DND-41 (cell line): ENCODE results near the gene ZNF273.
"Not testable (repeated sequence)": the region's sequence is repeated elsewhere in the genome, so short reads cannot be mapped to it uniquely, and the experiment has no call there.

ENCODE experiments used
- ATAC-seq: fragments of 200-7000 bp; cut with Tn5 transposase; 3 replicates; pipeline ENCODE4 v1.9.1; 2021; ENCODE audit warnings: low read depth; ENCODE audit not compliant: insufficient read depth
- DNase-seq: peaks from one replicate; pipeline ENCODE4 v3.0.0-alpha.2; 2020
- H2AFZ ChIP-seq: 2 replicates; pipeline ENCODE4 v1.6.0; 2012; ENCODE audit warnings: low read depth, low read length
- H3K27ac ChIP-seq: 2 replicates; pipeline ENCODE4 v1.5.1; 2012; ENCODE audit warnings: low read length, inconsistent platforms
- H3K27me3 ChIP-seq: fragments of 200-600 bp; sonication (generic); 2 replicates; pipeline ENCODE4 v1.6.0; 2012; ENCODE audit warnings: low read length, mild to moderate bottlenecking, inconsistent platforms; ENCODE audit not compliant: insufficient read depth, poor library complexity
- H3K36me3 ChIP-seq: 2 replicates; pipeline ENCODE4 v1.5.1; 2012; ENCODE audit warnings: low read length, inconsistent platforms; ENCODE audit not compliant: insufficient read depth
- H3K4me1 ChIP-seq: 2 replicates; pipeline ENCODE4 v1.5.1; 2012; ENCODE audit warnings: mild to moderate bottlenecking, low read length; ENCODE audit not compliant: insufficient read depth
- H3K4me2 ChIP-seq: 2 replicates; pipeline ENCODE4 v1.6.0; 2012; ENCODE audit warnings: mild to moderate bottlenecking, moderate library complexity, low read length, inconsistent platforms; ENCODE audit not compliant: insufficient read depth
- H3K4me3 ChIP-seq, 2 experiments: fragments of 200-600 bp in 1 of 2; shearing (Covaris generic) in 1 of 2; 2 replicates each; pipeline ENCODE4 v1.5.1; 2012 to 2016; ENCODE audit warnings: inconsistent platforms in 2 of 2, low read length in 2 of 2, mild to moderate bottlenecking in 2 of 2, low read depth in 1 of 2, moderate library complexity in 1 of 2
- H3K79me2 ChIP-seq: 2 replicates; pipeline ENCODE4 v1.6.0; 2012; ENCODE audit warnings: low read length, inconsistent platforms; ENCODE audit not compliant: insufficient read depth
- H3K9ac ChIP-seq: 2 replicates; pipeline ENCODE4 v1.6.0; 2012; ENCODE audit warnings: low read depth, mild to moderate bottlenecking, inconsistent platforms, low read length, moderate library complexity
- H3K9me3 ChIP-seq: 2 replicates; pipeline ENCODE4 v1.5.1; 2012; ENCODE audit warnings: low read length, moderate library complexity, mild to moderate bottlenecking, inconsistent platforms; ENCODE audit not compliant: insufficient read depth, severe bottlenecking
- H4K20me1 ChIP-seq: 2 replicates; pipeline ENCODE4 v1.6.0; 2012; ENCODE audit warnings: low read length; ENCODE audit not compliant: insufficient read depth
- CTCF ChIP-seq: IDR thresholded peaks from 2 replicates; pipeline ENCODE4 v1.5.1; 2012; ENCODE audit warnings: borderline replicate concordance, low read length, moderate library complexity, mild to moderate bottlenecking; ENCODE audit not compliant: poor library complexity, severe bottlenecking; ENCODE audit errors: extremely low read depth
- EZH2 ChIP-seq: IDR thresholded peaks from 3 replicates; pipeline ENCODE4 v1.6.1; 2012; ENCODE audit warnings: borderline replicate concordance, low read depth, mild to moderate bottlenecking, moderate library complexity, low read length, inconsistent platforms; ENCODE audit not compliant: severe bottlenecking

The ZNF273 gene

DNA sequence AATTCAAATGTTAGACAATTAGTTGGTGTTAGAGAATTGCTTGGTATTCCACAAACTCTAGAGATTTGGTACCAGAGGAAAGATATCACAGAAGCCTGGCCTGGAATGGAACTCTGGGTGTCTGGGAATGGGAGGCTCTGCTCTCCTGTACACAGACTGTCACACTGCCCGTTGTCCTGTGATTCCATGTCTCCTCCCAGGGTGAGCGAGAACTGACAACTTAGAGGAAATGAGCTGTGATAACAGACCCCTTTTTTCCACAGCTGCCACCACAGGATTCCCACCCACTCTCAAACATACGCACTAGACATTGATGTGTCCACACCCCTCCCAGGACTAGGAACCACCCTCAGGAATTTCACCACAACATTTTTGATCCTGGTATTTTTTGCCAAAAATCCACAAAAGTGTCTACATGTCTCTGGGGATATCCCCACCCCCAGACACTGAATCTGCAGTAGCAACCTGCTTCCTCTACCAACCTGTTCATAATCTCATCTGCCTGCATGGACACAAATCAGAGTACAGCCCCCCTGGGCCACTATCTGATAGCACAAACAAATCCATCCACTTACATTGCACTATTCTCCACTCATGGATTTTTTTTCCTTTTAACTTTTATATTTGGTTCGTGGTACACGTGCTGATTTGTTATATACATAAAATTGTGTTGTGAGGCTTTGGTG is 4.7 kb downstream of the ZNF273 start:
- Histone ChIP-seq H3K9ac (no peak overlapping the region), H3K36me3 (peaks cover 47% of the 10 kb centered on the region), H3K4me3 (0 out of 4 replicates have a peak overlapping the region, but pooled peaks of 1 of the 2 experiments have one; percentile 20), H2AFZ (no peak overlapping the region), H4K20me1 (peaks cover 7% of the 10 kb centered on the region; the same call in 1 of the 2 replicates), H3K79me2 (peaks cover 98% of the 10 kb centered on the region), H3K27me3 (no peaks in the 10 kb centered on the region), H3K9me3 (peaks cover 23% of the 10 kb centered on the region), H3K4me1 (peaks cover 42% of the 10 kb centered on the region), H3K4me2 (peak overlapping the region; percentile 61), H3K27ac (0 out of 2 replicates have a peak overlapping the region, but pooled peaks have one; percentile 24)
- ATAC-seq (no peak), DNase-seq (no peak)
- TF ChIP-seq CTCF = no peak
- no peak for TF ChIP-seq EZH2

DNA sequence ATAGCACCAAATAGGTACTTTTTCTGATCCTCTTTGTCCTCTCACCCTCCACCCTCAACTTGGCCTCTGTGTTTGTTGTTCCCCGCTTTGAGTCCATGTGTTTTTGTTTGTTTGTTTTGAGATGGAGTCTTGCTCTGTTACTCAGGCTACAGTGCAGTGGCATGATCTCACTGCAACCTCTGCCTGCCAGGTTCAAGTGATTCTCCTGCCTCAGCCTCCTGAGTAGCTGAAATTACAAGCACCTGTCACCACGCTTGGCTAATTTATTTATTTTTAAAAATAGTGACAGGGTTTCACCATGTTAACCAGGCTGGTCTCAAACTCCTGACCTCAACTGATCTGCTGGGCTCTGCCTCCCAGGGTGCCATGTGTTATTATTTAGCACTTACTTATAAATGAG is 5.3 kb downstream of the ZNF273 start:
- no peaks in the 10 kb centered on the region for H3K27me3 ChIP-seq
- DNase-seq = no peak
- peaks cover 40% of the 10 kb centered on the region for H3K4me1 ChIP-seq
- no peak overlapping the region for H3K9ac ChIP-seq
- H4K20me1 ChIP-seq = peaks cover 7% of the 10 kb centered on the region; the same call in 1 of the 2 replicates
- ATAC-seq = no peak
- no peak overlapping the region for H3K27ac ChIP-seq
- TF ChIP-seq EZH2 (no peak), CTCF (no peak)
- H3K36me3 ChIP-seq = peaks cover 53% of the 10 kb centered on the region
- no peak overlapping the region for H2AFZ ChIP-seq
- peaks cover 27% of the 10 kb centered on the region for H3K9me3 ChIP-seq
- 0 out of 2 replicates have a peak overlapping the region, but pooled peaks have one; percentile 1 for H3K4me2 ChIP-seq
- no peak overlapping the region for H3K4me3 ChIP-seq
- peaks cover 100% of the 10 kb centered on the region for H3K79me2 ChIP-seq

GRCh38 chr7:64914557-64914956 is 11.5 kb downstream of the ZNF273 start:
- Histone ChIP-seq H3K9me3 (peaks cover 49% of the 10 kb centered on the region), H3K4me2 (no peak overlapping the region), H3K27me3 (no peaks in the 10 kb centered on the region), H3K4me3 (no peak overlapping the region), H3K27ac (no peak overlapping the region), H4K20me1 (no peaks in the 10 kb centered on the region; the same call in 1 of the 2 replicates), H3K9ac (no peak overlapping the region), H3K36me3 (peaks cover 81% of the 10 kb centered on the region), H3K79me2 (peaks cover 98% of the 10 kb centered on the region), H2AFZ (no peak overlapping the region), H3K4me1 (no peaks in the 10 kb centered on the region)
- DNase-seq = no peak
- TF ChIP-seq EZH2 (no peak), CTCF (no peak)
- no peak for ATAC-seq

DNA sequence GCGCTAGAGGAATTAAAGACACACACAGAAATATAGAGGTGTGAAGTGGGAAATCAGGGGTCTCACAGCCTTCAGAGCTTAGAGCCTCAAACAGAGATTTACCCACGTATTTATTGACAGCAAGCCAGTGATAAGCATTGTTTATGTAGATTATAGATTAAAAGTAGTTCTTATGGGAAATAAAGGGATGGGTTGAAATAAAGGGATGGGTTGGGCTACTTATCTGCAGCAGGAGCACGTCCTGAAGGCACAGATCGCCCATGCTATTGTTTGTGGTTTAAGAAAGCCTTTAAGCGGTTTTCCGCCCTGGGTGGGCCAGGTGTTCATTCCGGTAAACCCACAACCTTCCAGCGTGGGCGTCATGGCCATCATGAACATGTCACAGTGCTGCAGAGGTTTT is 12.2 kb downstream of the ZNF273 start:
- H3K9me3 ChIP-seq = peaks cover 48% of the 10 kb centered on the region
- ATAC-seq, H3K9ac ChIP-seq, H3K4me2 ChIP-seq, H2AFZ ChIP-seq, H3K27ac ChIP-seq, H3K4me1 ChIP-seq, H3K27me3 ChIP-seq, H3K4me3 ChIP-seq, H4K20me1 ChIP-seq: not testable (repeated sequence)
- peak; percentile 27 for DNase-seq
- peaks cover 87% of the 10 kb centered on the region for H3K36me3 ChIP-seq
- H3K79me2 ChIP-seq = peaks cover 98% of the 10 kb centered on the region

DNA sequence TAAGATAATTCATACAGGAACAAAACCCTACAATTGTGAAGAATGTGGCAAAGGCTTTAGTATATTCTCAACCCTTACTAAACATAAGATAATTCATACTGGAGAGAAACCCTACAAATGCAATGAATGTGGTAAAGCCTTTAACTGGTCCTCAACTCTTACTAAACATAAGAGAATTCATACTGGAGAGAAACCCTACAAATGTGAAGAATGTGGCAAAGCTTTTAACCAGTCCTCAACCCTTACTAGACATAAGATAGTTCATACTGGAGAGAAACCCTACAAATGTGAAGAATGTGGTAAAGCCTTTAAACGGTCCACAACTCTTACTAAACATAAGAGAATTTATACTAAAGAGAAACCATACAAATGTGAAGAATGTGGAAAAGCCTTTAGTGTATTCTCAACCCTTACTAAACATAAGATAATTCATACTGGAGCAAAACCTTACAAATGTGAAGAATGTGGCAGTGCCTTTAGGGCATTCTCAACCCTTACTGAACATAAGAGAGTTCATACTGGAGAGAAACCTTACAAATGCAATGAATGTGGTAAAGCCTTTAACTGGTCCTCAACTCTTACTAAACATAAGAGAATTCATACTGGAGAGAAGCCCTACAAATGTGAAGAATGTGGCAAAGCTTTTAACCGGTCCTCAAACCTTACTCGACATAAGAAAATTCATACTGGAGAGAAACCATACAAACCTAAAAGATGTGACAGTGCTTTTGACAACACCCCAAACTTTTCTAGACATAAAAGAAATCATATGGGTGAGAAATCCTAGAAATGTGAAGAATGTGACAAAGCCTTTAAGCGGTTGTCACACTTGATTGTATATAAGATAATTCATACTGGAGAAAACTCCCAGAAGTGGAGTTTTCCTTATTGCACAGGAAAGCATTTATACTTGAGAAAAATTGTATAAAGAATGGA is 25.4 kb downstream of the ZNF273 start:
- Histone ChIP-seq H3K9me3 (peaks cover 53% of the 10 kb centered on the region), H3K36me3 (peaks cover 66% of the 10 kb centered on the region), H3K79me2 (0 out of 2 replicates have a peak, but pooled peaks cover 12% of the 10 kb centered on the region)
- H3K4me2 ChIP-seq, H3K4me3 ChIP-seq, H3K27me3 ChIP-seq, DNase-seq, H4K20me1 ChIP-seq, H3K27ac ChIP-seq, H3K4me1 ChIP-seq, H3K9ac ChIP-seq, H2AFZ ChIP-seq, ATAC-seq: not testable (repeated sequence)
